Esophagus muscularis mucosa (tissue), 4 donors: ENCODE data around the gene CCDC187. TPM values are rescaled to one million over a fixed set of nuclear protein-coding genes. Genes with fewer than 3 reads are reported as not detected.

Source experiments
- DNase-seq: peaks from one replicate; pipeline ENCODE4 v3.0.0-alpha.2; 2017; ENCODE audit errors: extremely low spot score
- H3K27ac ChIP-seq, 4 donors: fragments of 200-600 bp; sonication (generic); replicated peaks in 1 of 4; 1 replicate in 3 of 4; 2 replicates in 1 of 4; pipeline ENCODE4 v1.5.1; 2016 to 2019; ENCODE audit warnings: mild to moderate bottlenecking in 1 of 4
- H3K27me3 ChIP-seq, 4 donors: fragments of 200-600 bp; sonication (generic); one replicate each; pipeline versions ENCODE4 v1.5.1 to v1.6.0; 2016 to 2019
- H3K36me3 ChIP-seq, 4 donors: fragments of 200-600 bp; sonication (generic); one replicate each; pipeline ENCODE4 v1.5.1; 2016 to 2019
- H3K4me1 ChIP-seq, 4 donors: fragments of 200-600 bp; sonication (generic); one replicate each; pipeline ENCODE4 v1.5.1; 2016 to 2019
- H3K4me3 ChIP-seq, 4 donors: fragments of 200-600 bp; sonication (generic); 1 replicate in 2 of 4; 2 replicates in 2 of 4; pipeline ENCODE4 v1.5.1; 2016 to 2019; ENCODE audit warnings: mild to moderate bottlenecking in 4 of 4, moderate library complexity in 1 of 4
- H3K9me3 ChIP-seq, 4 donors: fragments of 200-600 bp; sonication (generic); 1 replicate in 3 of 4; 2 replicates in 1 of 4; pipeline ENCODE4 v1.5.1; 2016 to 2019
- CTCF ChIP-seq, 3 experiments: fragments of 200-600 bp in 2 of 3; fragments of 450-650 bp in 1 of 3; sonication (generic) in 2 of 3; IDR thresholded peaks; one replicate each; pipeline ENCODE4 v1.5.1; 2017 to 2019; ENCODE audit warnings: antibody characterized with exemption in 3 of 3, mild to moderate bottlenecking in 2 of 3, moderate library complexity in 1 of 3
- EP300 ChIP-seq: sonication (generic); formaldehyde crosslinking; IDR thresholded peaks from one replicate; pipeline ENCODE4 v1.6.1; 2017; ENCODE audit warnings: antibody characterized with exemption
- POLR2A ChIP-seq: fragments of 450-650 bp; IDR thresholded peaks from one replicate; pipeline ENCODE4 v1.6.1; 2017; ENCODE audit warnings: antibody characterized with exemption, moderate library complexity, mild to moderate bottlenecking, low read depth
- POLR2AphosphoS5 ChIP-seq, 2 donors: sonication (generic); formaldehyde crosslinking; IDR thresholded peaks; one replicate each; pipeline ENCODE4 v1.6.1; 2017; ENCODE audit warnings: antibody characterized with exemption in 2 of 2
- WGBS: methylation state at CpG from one replicate; pipeline ENCODE4 v1.1.5; 2018; 5-methylcytosine and 5-hydroxymethylcytosine counted together
- intact Hi-C: fragments of 100-400 bp; cut with DNase I; formaldehyde crosslinking; loops from one replicate; pipeline ENCODE4 v1.15.1; 2023
- total RNA-seq, 4 donors: library from RNA; depleted of rRNA; stranded (reverse); fragments of >200 nt; gene quantifications; one replicate each; pipeline versions ENCODE4 v1.1.0 to v1.2.1, GENCODE V29; 2016

Gene CCDC187
- total RNA-seq, 4 donors from 2014 or later: not detected

- peak overlapping the region in 1 of 4 donors; percentile 79 for H3K27ac ChIP-seq
- 62% methylated on average over 12 of the region's 19 CpGs for WGBS
- no peak for DNase-seq
- TF ChIP-seq POLR2A (no peak), CTCF (IDR thresholded peaks at IDR 0.05) (no peak), EP300 (no peak)
- no peaks in the 10 kb centered on the region for H3K27me3 ChIP-seq
- intact Hi-C loops: no loop called here
- H3K4me3 ChIP-seq: peak overlapping the region; percentile 78 to 90 (median 81)
- H3K9me3 ChIP-seq: no peaks in the 10 kb centered on the region
- H3K4me1 ChIP-seq: peaks cover 32 to 50% (median 45%) of the 10 kb centered on the region in 4 donors
- H3K36me3 ChIP-seq: peaks cover 0 to 17% (median 3%) of the 10 kb centered on the region in 4 donors
These were observed 25.3 kb upstream of the CCDC187 start for GRCh38 chr9:136329211-136329627.

GRCh38 chr9:136328622-136329041 lies 24.7 kb upstream of the CCDC187 start:
- intact Hi-C loops: no loop called here

GRCh38 chr9:136328011-136328621 lies 24.2 kb upstream of the CCDC187 start:
- peaks cover 32 to 50% (median 45%) of the 10 kb centered on the region in 4 donors for H3K4me1 ChIP-seq
- no peaks in the 10 kb centered on the region for H3K27me3 ChIP-seq
- H3K4me3 ChIP-seq: peak overlapping the region; percentile 78 to 90 (median 81)
- no CpG with 5 or more reads among the region's 13 CpGs for WGBS
- DNase-seq: no peak
- H3K36me3 ChIP-seq: peaks cover 0 to 13% (median 0%) of the 10 kb centered on the region in 4 donors
- no peak for TF ChIP-seq POLR2A
- no peak for TF ChIP-seq CTCF (IDR thresholded peaks at IDR 0.05)
- no peak for TF ChIP-seq EP300
- TF ChIP-seq POLR2AphosphoS5 (IDR thresholded peaks at IDR 0.05): no peak
- peak overlapping the region; percentile 76 to 79 (median 76) for H3K27ac ChIP-seq
- intact Hi-C loops: no loop called here
- H3K9me3 ChIP-seq: no peaks in the 10 kb centered on the region

More at GRCh38 chr9:136328622-136329041, 24.7 kb upstream of the CCDC187 start:
- Histone ChIP-seq H3K36me3 (peaks cover 0 to 13% (median 0%) of the 10 kb centered on the region in 4 donors), H3K27me3 (no peaks in the 10 kb centered on the region), H3K9me3 (no peaks in the 10 kb centered on the region), H3K4me3 (peak overlapping the region; percentile 78 to 90 (median 81)), H3K4me1 (peaks cover 32 to 50% (median 45%) of the 10 kb centered on the region in 4 donors), H3K27ac (peak overlapping the region; percentile 76 to 79 (median 76))
- WGBS: 14% methylated on average over 6 of the region's 15 CpGs
- TF ChIP-seq POLR2AphosphoS5 (IDR thresholded peaks at IDR 0.05) (no peak), POLR2A (no peak), CTCF (IDR thresholded peaks at IDR 0.05) (no peak), EP300 (no peak)
- no peak for DNase-seq

- Histone ChIP-seq H3K9me3 (no peaks in the 10 kb centered on the region), H3K36me3 (peaks cover 0 to 12% (median 0%) of the 10 kb centered on the region in 4 donors), H3K4me3 (peak within 1 kb of the TSS; percentile 78 to 90 (median 81)), H3K27ac (peak within 1 kb of the TSS; percentile 76 to 79 (median 76)), H3K4me1 (peaks cover 32 to 50% (median 45%) of the 10 kb centered on the region in 4 donors), H3K27me3 (no peaks in the 10 kb centered on the region)
- no peak for DNase-seq
- TF ChIP-seq POLR2AphosphoS5 (IDR thresholded peaks at IDR 0.05) (peak; percentile 75 to 82), POLR2A (no peak), EP300 (no peak), CTCF (IDR thresholded peaks at IDR 0.05) (peak in 2 of 3 experiments; percentile 11 to 14)
- no CpG with 5 or more reads among the region's 88 CpGs for WGBS
- intact Hi-C loops: no loop called here
These were observed 23.5 kb upstream of the CCDC187 start, which contains the start of gene GPSM1 for GRCh38 chr9:136327304-136327974. GPSM1 (plus strand) TSS chr9:136327539; CDS start chr9:136327696, 157 bp downstream.
